Measurements from ENCODE around the gene PCYT2.

GRCh38 chr17:81913394-81914102 is 2.3 kb upstream of the PCYT2 start:
- TF ChIP-seq, protein P1, sequence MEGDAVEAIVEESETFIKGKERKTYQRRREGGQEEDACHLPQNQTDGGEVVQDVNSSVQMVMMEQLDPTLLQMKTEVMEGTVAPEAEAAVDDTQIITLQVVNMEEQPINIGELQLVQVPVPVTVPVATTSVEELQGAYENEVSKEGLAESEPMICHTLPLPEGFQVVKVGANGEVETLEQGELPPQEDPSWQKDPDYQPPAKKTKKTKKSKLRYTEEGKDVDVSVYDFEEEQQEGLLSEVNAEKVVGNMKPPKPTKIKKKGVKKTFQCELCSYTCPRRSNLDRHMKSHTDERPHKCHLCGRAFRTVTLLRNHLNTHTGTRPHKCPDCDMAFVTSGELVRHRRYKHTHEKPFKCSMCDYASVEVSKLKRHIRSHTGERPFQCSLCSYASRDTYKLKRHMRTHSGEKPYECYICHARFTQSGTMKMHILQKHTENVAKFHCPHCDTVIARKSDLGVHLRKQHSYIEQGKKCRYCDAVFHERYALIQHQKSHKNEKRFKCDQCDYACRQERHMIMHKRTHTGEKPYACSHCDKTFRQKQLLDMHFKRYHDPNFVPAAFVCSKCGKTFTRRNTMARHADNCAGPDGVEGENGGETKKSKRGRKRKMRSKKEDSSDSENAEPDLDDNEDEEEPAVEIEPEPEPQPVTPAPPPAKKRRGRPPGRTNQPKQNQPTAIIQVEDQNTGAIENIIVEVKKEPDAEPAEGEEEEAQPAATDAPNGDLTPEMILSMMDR (IDR thresholded peaks at IDR 0.05; ENCODE audit: low read length): no peak
- TF ChIP-seq EZH2 (IDR thresholded peaks at IDR 0.05; ENCODE audit: borderline replicate concordance, low read length): no peak

All from OCI-LY1 (cell line).